Activated CD8-positive, alpha-beta memory T cell treated with anti-CD3 and anti-CD28 coated beads for 4 hours (primary cell): Measurements from ENCODE around the gene TTC24.

Experiments
- DNase-seq, 2 donors: peaks; one replicate each; pipeline ENCODE4 v3.0.0-alpha.2; 2020; ENCODE audit warnings: low read depth in 2 of 2

The TTC24 gene

DNA sequence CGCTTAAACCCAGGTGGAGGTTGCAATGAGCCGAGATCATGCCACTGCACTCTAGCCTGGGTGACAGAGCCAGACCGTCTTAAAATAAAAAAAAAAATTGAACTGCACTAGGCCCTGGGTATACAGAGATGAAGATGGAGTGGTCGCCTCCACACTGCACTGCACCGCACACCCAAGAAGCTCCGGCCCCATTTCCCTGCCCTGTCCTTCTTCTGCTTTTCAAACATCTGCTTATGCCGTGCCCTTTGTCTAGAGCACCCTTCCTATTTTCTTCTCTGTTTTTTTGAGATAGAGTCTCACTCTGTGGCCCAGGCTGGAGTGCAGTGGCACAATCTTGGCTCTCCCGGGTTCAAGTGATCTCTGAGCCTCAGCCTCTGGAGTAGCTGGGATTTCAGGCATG, 24.6 kb upstream of the TTC24 start:
- no peak for DNase-seq

DNA sequence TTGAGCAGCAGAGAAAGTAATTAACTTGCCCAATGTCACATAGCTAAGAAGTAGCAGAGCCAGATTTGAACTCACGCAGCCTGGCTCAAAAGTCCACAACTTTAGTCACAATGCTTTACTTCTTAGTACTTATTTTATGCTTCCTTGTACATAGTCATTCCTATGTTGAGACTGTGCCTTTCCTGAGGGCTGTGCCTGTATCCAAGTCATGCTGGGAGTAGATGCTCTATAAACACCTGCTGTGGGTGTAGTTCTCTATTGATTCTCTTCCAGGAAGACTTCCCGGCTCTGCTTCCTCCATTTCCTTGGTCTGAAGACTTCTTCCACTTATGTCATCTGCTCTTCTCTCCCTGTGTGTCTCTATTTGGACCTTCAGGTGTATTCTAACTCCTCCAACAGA, 23.8 kb upstream of the TTC24 start:
- no peak for DNase-seq

DNA sequence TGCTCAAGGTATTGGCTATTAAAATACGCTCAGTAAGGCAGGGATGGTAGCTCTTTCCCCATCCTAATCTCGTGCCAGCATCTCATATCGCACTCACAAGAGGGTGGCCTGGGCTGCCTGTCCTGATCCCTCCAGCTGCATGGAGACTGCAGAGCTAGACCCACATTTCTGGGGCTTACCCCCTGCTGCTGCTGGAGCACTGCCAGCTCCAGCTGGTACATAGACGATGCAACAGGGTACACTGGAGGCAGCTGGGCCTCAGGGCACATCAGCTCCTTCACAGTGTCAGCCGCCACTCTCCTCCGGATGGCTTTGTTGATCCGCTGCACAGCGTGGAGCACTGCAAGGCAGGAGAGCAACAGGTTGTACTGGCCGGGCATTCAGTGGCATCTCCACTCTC, 23.2 kb upstream of the TTC24 start:
- no peak for DNase-seq

DNA sequence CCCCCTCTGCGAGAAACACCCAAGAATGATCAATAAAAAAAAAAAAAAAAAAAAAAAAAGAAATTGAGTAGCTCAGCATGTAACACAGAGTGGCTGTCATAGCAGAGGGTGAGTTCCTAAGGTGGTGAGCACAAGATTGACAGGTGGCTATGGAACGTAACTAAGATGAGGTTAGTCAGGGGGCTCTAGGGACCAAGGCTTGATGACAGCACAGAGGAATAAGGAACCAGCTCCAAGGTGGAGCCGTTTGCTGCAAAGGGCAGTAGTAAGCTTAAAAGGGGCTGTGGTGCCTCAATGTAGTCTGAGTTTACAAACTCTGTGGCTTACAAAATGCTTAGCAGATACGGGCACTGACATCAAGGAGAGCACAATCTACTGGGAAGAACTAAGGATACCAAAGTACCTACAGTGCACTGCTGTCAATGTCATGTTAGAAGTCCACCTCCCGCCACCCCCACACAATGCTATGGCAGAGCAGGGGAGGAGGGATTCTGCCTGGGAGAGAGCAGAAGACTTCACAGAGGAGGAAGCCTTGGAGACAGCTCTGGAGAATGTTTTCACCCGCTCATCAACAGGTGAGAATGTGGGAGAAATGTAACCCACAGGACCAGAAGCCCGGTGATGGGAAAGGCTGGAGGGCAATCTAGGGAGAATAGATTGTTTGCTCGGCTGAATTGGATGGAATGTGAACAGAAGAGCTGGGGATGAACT, 20.3 kb upstream of the TTC24 start:
- DNase-seq: no peak

- DNase-seq: no peak
Measured at GRCh38 chr1:156559797-156560385, 19.6 kb upstream of the TTC24 start.

GRCh38 chr1:156560585-156561163, 18.8 kb upstream of the TTC24 start:
- no peak for DNase-seq

GRCh38 chr1:156565519-156565918, 14.0 kb upstream of the TTC24 start:
- no peak for DNase-seq

DNA sequence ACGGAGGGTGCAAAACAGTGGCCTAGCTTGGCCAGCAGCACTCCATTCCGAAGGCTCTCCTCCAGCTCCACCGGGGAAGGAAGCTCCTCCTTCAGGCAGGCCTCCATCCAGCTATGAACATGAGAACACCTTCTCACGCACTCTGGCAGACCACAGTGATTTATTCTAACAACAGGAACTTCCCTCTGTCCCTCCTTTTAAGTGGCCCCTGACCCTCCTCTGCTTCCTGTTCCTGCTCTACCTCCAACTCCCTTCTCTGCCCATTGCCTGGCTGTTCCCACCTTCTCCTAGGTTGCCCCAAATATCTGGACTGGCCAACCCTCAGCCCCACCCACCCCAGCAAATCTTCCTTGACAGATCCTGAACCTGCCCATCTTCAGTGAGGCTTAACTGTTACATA, 13.1 kb upstream of the TTC24 start:
- no peak for DNase-seq

- no peak for DNase-seq
Measured at GRCh38 chr1:156571261-156571852, 8.2 kb upstream of the TTC24 start.

GRCh38 chr1:156571919-156572662, 7.4 kb upstream of the TTC24 start, which contains the start of gene IQGAP3:
Gene IQGAP3 (minus strand): TSS chr1:156572565. CDS start chr1:156572529, 36 bp downstream.
- peak; percentile 27 to 42 for DNase-seq

DNA sequence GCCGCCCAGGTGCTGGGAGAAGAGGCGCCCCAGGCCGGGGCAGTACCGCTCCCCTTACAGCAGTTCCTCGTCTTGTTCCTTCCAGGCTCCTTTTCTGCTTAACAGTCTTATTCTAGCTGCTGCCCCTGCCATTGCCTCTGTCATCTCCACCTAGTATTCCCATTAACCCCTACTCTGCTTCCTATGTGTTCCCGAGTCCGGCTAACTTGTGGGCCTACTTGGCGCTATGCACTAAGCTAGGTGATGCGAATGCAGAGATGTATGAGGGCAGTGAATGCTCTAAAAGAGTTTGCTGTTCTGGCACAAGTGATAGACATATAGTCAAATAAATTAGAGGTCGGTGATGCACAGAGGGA, 6.9 kb upstream of the TTC24 start:
- DNase-seq: no peak

DNA sequence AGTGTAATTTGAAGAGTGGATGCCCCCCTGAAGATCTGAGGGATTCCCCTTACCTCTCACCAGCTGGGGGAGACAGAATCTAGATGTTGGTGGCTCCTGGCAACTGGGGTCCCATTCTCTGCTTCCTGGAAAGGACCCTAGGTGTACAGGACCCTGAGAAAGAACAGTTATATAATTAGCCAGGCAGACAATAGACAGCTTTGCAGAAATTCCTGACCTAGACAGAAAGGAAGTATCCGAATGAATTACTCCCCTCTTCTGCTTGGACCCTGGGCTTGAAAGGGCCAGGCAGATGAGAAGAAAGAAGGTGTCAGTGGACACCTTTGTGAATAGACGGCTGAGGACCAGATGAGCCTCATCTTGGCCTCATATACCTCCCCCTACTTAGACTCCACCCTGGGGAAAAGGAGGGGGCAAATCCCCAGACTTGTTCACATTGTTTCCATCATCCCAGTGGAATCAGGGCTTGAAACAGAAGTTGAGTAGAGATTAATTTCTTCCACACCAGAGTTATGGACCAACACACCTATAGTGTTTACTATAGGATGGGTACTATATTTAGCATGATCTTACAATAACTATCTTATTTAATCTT, 5.4 kb upstream of the TTC24 start:
- DNase-seq: no peak

DNA sequence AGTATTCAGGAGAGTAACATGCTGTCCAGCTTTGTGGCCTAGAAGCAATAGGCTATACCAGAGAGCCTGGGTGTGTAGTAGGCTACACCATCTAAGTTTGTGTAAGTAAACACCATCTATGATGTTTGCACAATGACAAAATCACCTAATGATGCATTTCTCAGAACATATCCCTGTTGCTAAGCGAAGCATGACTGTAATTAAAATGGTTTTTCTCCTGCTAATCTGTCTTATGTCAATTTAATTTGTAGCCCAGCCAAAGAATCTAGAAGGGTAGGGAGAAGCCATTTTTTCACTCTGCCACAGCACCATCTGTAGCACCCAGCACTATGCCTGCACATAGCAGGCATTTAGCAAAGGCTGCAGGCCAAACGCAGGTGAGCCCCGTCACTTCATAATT, 2.0 kb upstream of the TTC24 start:
- DNase-seq: no peak

GRCh38 chr1:156578055-156578454, 1.5 kb upstream of the TTC24 start:
- DNase-seq: no peak

- peak in 1 of 2 donors; percentile 27 for DNase-seq
Measured at GRCh38 chr1:156581661-156582387, 2.3 kb downstream of the TTC24 start.

- DNase-seq: no peak
Measured at GRCh38 chr1:156582388-156583017, 3.0 kb downstream of the TTC24 start.

GRCh38 chr1:156583821-156584622, 4.5 kb downstream of the TTC24 start:
- DNase-seq: peak; percentile 56 to 62

DNA sequence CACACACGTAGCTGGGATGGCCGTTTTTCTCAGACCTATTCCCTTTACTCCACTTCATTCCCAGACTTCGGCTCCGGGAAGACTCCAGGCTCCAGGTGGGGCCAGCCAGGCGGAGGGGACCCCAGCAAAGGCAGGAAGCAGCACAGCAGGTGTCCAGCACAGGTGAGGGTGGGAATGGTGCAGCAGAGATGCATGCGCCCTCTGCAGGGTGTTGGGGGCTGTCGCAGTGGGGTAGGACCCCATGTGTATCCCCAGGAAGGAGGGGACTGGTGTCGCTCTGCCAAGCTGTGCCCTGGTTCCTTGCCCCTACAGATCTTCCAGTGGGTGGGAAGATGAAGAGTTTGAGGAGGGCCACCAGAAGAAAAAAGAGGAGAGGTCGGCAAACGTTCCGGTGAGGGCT, 5.3 kb downstream of the TTC24 start:
- DNase-seq: no peak

- no peak for DNase-seq
Measured at GRCh38 chr1:156586323-156586722, 6.8 kb downstream of the TTC24 start.
